Stimulated activated CD8-positive, alpha-beta memory T cell treated with anti-CD3 and anti-CD28 coated beads, Interleukin-15, amount 100 ng/mL, for 24 hours (primary cell): ENCODE measurements around the gene AREL1.
A peak's percentile ranks its signal among the peaks of the same experiment; 100 is the strongest.

Source experiments
- DNase-seq: peaks from one replicate; pipeline ENCODE4 v3.0.0-alpha.2; 2020; ENCODE audit warnings: low read depth

The AREL1 gene

GRCh38 chr14:74636424-74637177 lies 76.3 kb downstream of the AREL1 start:
- no peak for DNase-seq

DNA sequence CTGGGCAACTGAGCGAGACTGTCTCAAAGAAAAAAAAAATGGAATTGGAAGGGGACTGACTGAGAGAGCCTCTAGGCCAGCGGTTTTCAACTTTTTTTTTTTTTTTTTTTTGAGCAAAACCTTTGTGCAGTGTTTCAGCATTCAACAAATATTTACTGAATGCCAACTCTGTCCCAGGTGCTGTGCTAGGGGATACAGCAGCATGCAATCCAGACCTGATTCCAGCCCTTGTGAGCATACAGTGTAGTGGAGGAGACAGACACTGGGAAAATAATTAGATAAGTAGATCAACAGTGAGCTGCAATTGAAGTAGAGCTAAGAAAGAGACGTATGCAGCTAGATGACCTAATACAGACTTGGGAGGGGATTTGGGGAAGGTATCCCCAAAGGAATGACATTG lies 77.0 kb downstream of the AREL1 start:
- DNase-seq, result no peak

GRCh38 chr14:74634964-74635363 lies 77.9 kb downstream of the AREL1 start:
- DNase-seq, result no peak

DNA sequence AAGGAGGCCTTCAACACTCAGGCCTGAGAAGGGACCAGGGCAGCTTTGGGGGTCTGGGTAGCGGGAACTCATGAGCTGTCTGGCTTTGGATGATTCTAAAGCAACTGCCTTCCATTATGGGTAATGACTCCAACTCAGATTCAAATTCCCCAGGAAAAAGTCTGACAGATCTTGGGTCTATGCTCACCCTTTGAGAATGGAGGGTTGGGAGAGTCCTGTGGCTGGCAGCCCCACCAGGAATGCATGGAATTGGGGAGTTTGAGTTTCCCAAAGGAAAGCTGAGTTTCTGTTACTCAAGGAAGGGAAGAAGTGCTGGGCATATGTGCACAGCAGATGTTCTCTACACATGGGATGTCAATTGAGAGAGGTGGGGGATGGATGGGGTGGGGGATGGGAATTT lies 78.4 kb downstream of the AREL1 start:
- no peak for DNase-seq

DNA sequence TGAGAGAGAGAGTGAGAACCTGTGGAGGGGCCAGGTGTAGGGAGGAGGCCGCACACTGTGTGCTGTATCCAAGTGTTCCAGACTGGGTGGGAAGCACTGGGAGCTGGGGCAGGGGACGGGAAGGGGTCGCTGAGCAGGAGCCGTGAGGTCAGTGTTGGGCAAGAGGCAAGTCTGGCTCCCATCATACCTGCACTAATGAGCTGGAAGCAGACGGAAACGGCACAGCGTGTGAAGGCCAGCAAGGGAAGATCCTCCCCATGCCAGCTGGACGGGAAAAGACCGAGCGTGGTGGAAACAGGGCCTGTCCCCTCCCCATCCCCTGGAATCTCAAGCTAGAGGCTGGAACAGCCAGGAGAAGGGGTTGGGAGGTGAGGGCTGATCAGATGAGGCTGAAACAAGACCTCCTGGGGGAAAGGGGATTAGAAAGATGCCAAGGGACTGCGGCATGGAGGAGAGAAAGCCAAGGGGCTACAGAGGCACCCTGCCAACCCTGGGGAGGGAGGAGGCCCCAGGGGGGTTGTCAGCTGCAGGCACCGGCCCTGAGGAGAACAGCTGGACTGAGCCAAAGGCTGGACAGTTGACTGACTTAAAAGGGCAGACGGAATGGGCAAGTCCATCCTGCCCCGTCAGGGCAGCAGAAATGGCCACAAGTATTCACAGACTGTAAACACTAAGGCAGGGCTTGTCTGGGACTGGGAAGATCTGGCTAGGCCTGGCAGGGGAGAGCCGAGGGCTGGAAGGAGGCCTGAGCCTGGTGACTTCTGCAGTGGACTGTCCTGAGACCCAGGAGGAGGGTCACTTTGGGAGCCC lies 81.8 kb downstream of the AREL1 start:
- DNase-seq, result no peak

GRCh38 chr14:74628418-74628817 lies 84.5 kb downstream of the AREL1 start:
- no peak for DNase-seq

GRCh38 chr14:74627076-74627475 lies 85.8 kb downstream of the AREL1 start:
- DNase-seq, result no peak

GRCh38 chr14:74622257-74622656 lies 90.6 kb downstream of the AREL1 start:
- no peak for DNase-seq

- no peak for DNase-seq
Measured at GRCh38 chr14:74621556-74621955, 91.3 kb downstream of the AREL1 start.

- DNase-seq, result no peak
Measured at GRCh38 chr14:74620923-74621322, 92.0 kb downstream of the AREL1 start.

- no peak for DNase-seq
Measured at GRCh38 chr14:74620497-74620921, 92.4 kb downstream of the AREL1 start.

DNA sequence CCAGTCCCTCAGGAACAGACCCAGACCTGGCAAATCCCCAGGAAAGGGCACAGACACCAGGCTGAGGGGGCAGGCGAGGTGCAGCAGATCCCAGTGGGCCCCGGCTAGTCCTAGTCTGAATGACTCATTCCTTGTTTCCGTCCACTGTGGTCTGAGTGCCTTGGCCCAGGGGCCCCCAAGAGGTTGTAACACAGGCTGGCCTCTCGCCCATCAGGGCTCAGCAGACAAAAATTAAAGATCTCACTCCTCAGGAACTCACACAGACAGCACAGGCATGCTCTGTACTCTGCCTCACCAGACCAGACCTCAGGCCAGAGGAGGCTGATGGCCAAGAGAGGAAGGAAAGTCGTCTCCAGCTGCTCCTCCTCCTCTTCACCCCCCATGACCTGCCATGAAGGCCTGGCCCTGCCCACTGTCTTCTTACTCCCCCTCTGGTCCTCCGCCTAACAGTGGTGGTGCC lies 93.2 kb downstream of the AREL1 start:
- DNase-seq, result no peak

- DNase-seq, result peak; percentile 22
Measured at GRCh38 chr14:74618078-74618952, 94.6 kb downstream of the AREL1 start.

GRCh38 chr14:74616996-74617700 lies 95.7 kb downstream of the AREL1 start:
- DNase-seq, result no peak

GRCh38 chr14:74616507-74616906 lies 96.4 kb downstream of the AREL1 start:
- no peak for DNase-seq

GRCh38 chr14:74615735-74616134 lies 97.1 kb downstream of the AREL1 start:
- DNase-seq, result no peak

GRCh38 chr14:74614508-74615495 lies 98.1 kb downstream of the AREL1 start:
- no peak for DNase-seq

DNA sequence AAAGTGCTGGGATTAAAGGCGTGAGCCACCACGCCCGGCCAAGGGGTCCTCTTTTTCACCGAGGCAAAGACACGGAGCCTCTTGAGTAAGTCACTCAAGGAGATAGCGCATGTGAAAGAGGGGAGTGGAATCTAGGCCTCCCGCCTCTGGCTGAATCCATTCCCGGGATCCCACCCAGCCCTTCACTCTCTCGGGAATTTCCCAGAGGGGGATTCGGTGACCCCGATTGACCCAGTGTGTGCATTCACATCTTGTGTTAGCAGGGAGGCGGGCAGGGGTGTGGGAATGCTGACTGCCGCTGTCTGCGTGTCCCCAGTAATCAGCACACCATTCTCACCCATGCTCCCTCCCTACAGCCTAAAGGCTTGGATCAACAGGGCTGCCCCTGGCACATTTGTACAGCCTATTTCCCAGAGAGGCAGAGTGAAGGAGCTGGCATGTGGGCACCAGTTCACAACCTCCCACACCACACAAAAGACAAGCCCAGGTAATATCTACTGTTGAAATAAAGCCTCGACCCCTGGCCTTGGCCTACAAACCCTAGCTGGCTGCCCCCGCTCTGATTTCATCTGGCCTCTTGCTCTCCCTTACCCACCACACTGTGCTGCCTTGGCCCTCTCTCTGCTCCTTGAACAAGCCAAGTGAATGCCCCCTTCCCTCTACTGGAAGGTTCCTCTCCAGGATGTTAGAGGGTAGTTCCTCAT lies 99.5 kb downstream of the AREL1 start:
- DNase-seq, result no peak

DNA sequence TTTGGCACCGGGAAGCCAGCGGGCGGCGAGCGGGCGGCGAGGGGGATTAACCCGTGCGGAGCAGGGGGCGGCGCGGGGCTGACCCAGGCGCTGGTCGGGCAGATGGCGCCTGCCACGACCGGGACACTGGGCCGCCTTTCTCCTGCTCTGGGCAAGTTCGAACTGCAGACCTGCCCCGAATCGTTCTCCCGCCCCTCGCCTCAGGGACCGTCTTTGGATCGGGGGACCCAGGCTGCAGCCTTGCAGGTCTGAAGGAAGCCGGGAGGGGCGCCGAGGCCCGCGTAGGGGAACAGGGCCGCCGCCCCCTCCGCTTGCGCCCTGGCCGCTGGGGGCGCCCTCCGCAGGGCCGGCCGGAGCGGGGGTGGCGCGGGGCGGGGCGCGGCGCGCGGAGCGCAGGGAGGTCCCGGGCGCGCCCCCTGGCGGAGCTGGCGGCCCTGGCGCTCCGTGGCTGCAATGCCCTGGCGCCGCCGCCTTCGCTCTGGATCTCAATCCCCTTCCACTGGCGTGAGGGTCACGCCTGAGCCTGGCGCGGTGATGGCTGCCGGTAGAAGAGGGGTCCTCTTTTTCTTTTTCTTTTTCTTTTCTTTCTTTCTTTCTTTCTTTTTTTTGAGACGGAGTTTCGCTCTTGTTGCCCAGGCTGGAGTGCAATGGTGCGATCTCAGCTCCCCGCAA lies 100.4 kb downstream of the AREL1 start:
- peak; percentile 73 for DNase-seq
